ENCODE measurements around the gene ZNF426. TPM values are rescaled to one million over a fixed set of nuclear protein-coding genes. Genes with fewer than 3 reads are reported as not detected.
A peak's percentile ranks its signal among the peaks of the same experiment; 100 is the strongest.

ZNF426 gene
- total and polyA plus RNA-seq, 2 of the 13 experiments (the other 11 are each of a cell fraction or from before 2014, with no cell fraction given), result 3.8 to 14.9 TPM

GRCh38 chr19:9584073-9584833, 45.8 kb upstream of the ZNF426 start, which contains the start of gene ZNF121 (continued):
- TF ChIP-seq MAX (IDR thresholded peaks at IDR 0.05) (peak; percentile 95), NFATC3 (CRISPR knock-in tag; IDR thresholded peaks at IDR 0.05) (peak; percentile 50; the same call in 1 of the 2 replicates), ZNF414 (CRISPR knock-in tag; IDR thresholded peaks at IDR 0.05) (0 out of 2 replicates have a peak, but pooled peaks have one; percentile 44), ISL2 (CRISPR knock-in tag; IDR thresholded peaks at IDR 0.05) (no peak; the same call in 1 of the 2 replicates), ZNF235 (CRISPR knock-in tag; IDR thresholded peaks at IDR 0.05; ENCODE audit: borderline replicate concordance) (0 out of 2 replicates have a peak, but pooled peaks have one; percentile 45), FOXP4 (CRISPR knock-in tag; IDR thresholded peaks at IDR 0.05) (peak; percentile 45; the same call in 1 of the 2 replicates), MEIS2 (CRISPR knock-in tag; IDR thresholded peaks at IDR 0.05) (peak; percentile 79; the same call in 1 of the 2 replicates), CENPX (CRISPR knock-in tag; IDR thresholded peaks at IDR 0.05) (no peak), CREM (IDR thresholded peaks at IDR 0.05) (peak; percentile 96), CREM (CRISPR knock-in tag; IDR thresholded peaks at IDR 0.05) (peak; percentile 26; the same call in 1 of the 2 replicates), HES4 (CRISPR knock-in tag; IDR thresholded peaks at IDR 0.05; ENCODE audit: borderline replicate concordance) (peak; percentile 68), ZNF138 (CRISPR knock-in tag; IDR thresholded peaks at IDR 0.05; ENCODE audit: low read depth) (0 out of 2 replicates have a peak, but pooled peaks have one; percentile 56), ZNF142 (CRISPR knock-in tag; IDR thresholded peaks at IDR 0.05) (peak; percentile 86), PPARG (CRISPR knock-in tag; conservative IDR thresholded peaks at IDR 0.05) (no peak)
- TF ChIP-seq, protein P1, sequence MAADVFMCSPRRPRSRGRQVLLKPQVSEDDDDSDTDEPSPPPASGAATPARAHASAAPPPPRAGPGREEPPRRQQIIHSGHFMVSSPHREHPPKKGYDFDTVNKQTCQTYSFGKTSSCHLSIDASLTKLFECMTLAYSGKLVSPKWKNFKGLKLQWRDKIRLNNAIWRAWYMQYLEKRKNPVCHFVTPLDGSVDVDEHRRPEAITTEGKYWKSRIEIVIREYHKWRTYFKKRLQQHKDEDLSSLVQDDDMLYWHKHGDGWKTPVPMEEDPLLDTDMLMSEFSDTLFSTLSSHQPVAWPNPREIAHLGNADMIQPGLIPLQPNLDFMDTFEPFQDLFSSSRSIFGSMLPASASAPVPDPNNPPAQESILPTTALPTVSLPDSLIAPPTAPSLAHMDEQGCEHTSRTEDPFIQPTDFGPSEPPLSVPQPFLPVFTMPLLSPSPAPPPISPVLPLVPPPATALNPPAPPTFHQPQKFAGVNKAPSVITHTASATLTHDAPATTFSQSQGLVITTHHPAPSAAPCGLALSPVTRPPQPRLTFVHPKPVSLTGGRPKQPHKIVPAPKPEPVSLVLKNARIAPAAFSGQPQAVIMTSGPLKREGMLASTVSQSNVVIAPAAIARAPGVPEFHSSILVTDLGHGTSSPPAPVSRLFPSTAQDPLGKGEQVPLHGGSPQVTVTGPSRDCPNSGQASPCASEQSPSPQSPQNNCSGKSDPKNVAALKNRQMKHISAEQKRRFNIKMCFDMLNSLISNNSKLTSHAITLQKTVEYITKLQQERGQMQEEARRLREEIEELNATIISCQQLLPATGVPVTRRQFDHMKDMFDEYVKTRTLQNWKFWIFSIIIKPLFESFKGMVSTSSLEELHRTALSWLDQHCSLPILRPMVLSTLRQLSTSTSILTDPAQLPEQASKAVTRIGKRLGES (CRISPR knock-in tag; IDR thresholded peaks at IDR 0.05; ENCODE audit: borderline replicate concordance), result peak; percentile 45; the same call in 1 of the 2 replicates
